NCI-H2227 treated with DMSO at 0.1 percent for 48 hours (cell line): Measurements from ENCODE around the gene MATN1.

Experiments
- DNase-seq: peaks from one replicate; lab custom pipeline; 2025; lab: John Stamatoyannopoulos, UW

The MATN1 gene

DNA sequence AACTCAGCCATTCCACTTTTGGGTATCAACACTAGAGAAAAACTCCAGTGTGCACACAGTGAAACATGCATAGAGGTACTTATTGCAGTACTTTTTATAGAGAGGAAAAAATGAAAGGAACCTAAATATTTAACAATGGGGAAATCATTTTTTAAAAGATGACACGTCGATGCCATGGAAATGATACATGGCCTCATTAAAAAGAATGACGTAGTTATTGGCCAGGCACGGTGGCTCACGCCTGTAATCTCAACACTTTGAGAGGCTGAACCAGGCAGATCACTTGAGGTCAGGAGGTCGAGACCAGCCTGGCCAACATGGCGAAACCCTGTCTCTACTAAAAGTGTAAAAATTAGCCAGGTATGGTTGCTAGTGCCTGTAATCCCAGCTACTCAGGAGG, 42.5 kb downstream of the MATN1 start:
- no peak for DNase-seq

DNA sequence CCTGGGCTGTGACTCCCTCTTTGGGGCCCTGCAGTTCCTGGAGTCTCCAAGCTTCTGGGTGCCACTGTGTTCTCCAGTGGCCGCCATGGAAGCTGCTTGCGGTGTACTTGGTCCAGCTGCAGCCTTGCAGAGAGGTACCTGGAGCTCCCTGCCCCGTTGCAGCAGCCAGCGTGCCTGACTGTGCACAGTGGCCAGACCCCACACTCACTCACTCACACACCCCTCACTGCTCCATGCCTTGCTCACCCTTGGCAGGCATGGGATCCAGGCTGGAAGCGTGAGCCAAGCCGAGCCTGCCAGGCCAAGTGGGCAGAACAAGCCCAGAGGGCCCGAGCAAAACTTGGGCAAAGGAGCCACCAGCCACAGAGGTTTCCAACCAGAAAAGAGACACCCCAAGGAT, 43.0 kb downstream of the MATN1 start:
- no peak for DNase-seq

DNA sequence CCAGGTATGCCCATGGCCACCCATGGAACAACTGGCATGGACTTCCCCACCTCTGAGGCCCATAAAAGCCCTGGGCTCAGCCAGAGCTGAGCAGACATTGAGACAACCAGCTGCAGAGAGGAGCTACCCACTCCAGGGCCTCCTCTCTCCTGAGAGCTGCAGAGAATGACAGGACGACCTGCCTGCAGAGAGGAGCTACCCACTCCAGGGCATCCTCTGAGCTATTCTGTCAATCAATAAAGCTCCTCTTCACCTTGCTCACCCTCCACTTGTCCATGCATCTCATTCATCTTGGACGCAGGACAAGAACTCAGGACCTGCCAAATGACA, 43.4 kb downstream of the MATN1 start:
- DNase-seq: no peak

DNA sequence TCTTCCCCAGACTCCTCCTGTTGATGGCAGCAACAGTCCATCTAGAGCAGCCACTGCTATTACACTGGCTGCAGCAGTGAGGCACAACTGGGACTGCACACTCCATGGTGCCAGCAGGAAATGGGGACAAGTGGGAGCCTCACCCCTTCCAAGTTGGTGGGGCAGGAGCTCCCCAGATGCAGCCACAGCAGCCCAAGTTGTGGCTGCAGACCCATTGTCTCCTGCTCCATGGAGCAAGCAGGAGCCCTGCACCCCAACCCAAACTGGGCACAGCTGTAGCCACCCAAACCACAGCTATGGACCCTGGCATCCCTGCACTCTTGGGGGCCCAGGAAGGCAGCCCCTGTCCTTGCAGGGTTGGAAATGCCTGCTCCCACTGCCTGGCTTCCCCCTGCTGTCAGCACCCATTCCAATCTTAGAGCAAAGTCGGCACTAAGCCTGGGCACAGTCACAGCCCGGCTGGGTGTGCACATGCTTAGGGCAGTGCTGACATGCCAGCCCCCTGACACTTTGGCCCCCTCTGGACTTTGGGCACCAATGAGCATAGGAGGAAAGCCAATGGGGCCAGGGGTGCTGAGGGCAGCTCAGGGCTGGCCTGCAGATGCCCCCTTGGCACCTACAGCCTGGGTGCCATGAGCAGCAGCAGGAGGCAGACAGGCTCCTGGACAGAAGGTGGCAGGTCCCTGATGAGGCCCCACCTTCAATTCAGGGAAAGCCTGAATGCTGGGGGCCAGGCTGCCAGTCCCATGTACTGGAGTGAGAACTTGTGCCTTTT, 44.0 kb downstream of the MATN1 start:
- no peak for DNase-seq

DNA sequence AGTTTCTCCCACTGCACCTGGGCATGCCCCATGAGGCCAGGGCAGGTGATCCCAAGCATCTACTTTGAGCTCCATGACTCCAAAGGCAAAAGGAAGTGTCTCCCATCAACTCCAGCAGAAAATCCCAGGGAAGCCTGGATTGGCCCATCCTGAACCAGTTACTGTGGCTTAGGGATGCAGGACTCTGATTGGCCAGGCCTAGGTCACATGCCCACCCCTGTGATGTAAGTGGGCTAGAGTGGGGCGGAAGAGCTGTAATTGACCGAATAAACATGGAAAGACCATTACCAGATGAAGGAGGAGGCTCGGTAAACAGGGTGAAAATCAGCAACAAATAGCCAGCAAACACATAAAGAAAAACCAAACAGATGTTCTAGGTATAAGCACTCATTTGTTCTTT, 45.2 kb downstream of the MATN1 start:
- DNase-seq: no peak

DNA sequence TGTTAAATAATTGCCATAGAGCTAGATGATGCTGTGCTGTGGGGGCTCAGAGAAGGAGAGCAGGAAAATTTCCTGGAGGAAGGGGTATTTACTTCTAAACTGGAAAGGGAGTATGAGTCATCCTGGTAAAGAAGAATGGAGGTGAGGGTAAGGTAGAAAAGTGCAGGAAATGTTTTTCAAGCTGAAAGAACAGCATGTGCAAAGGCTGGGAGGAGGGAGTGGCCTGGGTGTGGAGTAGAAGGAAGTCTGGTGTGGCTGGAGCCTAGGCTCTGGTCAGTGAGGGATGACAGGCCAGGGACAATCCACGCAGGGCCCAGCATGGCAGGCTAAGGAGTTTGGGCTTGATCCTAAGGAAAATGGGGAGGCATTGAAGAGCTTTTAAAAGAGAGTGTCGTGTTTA, 45.9 kb downstream of the MATN1 start:
- DNase-seq: no peak

DNA sequence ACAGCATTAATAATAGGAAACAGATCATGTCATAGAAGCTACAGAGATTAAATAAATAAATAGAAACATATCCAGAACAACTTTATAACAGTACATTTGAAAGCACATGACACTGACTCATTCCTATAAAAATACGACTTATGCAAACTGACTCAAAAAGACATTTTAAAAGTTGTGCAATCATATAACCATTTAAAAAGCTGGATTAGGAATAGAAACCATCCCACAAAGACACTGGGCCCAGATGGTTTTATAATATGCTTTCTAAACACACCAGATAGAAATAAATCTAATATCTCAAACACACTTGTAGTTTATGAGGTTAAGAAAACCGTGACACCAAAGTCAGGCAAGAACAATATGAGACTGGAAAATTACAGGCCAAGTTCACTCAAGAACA, 47.6 kb downstream of the MATN1 start:
- no peak for DNase-seq

DNA sequence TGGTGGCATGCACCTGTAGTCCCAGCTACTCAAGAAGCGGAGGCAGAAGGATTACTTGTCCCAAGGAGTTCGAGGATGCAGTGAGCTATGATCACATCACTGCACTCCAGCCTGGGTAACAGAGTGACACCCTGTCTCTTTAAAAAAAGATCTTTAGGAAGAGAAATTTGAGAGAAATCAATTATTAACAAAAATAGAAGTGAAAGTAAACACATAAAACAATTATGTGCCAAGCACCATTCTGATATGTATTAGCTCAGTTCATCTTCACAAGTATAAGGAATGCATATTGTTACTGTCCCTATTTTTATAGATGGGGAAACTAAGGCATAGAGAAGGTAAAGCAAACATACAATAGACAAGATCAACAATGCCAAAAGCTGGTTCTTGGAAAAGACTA, 48.1 kb downstream of the MATN1 start:
- no peak for DNase-seq

DNA sequence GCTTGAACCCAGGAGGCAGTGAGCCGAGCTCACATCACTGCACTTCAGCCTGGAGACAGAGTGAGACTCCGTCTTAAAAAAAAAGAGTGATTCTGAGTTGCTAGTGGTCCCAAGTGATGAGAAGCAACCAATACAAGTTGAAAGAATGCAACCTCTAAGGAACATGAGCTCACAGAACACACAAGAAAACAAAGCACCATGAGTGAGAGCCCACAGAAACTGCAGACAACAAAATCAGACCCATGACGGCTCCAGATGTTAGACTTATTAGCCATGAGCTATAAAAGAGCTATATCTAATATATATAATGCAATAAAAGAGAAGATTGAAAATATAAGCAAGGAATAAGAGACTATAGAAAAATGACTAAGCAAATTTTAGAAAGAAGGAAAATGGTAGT, 50.0 kb downstream of the MATN1 start:
- no peak for DNase-seq

DNA sequence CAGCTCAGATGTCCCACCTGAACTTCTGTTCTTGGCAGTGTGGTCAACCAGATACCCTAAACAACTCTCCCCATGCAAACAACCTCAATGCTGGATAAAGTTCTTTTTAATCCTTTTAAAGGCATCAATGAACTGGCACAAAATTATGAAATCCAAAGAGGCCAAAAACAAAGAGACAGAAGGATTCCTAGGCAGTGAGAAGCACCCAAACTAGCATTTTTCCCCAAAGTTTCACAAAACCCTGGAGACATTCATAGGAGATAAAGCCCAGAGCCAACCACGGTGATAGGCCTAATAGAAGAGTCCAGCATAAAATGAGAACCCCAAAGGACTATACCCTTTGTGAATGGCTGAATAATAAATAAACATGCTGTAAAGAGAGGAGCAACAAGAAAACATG, 50.7 kb downstream of the MATN1 start:
- no peak for DNase-seq

DNA sequence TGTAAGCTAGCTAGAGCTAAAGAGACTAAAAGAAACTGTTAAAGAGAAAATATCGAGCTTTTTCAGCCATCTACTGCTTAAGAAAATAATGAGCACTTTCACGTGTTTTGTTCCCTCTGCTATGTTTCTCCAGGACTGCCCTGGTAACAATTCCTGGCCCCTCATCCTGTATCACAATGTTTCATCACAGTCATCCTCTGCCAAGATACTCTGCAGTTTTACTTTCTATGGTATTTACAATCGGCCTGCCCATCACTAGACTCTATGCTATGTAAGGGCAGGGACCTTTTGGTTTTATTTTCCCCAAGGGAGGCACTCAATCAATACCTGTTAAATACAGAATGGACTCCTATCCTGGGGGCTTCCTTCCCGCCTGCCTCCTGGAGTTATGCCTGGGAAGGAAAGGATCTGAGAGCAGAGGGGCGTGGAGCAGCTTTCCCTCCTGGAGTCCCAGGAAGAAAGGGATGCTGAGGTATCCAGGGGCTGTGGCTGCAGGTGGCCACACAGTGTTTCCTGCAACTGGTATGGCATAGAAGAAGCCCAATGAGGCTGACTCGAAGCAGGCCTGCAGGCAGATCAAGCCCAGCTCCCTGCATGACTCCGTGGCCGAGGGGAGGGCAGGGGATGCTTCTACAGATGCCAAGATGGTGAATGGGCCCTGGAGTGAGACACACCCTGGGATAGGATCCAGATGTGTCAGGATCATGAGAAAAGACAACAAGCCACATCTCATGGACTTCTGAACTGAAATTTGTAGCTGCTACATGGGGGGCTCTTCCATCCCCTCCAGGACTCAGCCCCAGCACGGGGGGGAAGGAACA, 52.9 kb downstream of the MATN1 start:
- DNase-seq: no peak

DNA sequence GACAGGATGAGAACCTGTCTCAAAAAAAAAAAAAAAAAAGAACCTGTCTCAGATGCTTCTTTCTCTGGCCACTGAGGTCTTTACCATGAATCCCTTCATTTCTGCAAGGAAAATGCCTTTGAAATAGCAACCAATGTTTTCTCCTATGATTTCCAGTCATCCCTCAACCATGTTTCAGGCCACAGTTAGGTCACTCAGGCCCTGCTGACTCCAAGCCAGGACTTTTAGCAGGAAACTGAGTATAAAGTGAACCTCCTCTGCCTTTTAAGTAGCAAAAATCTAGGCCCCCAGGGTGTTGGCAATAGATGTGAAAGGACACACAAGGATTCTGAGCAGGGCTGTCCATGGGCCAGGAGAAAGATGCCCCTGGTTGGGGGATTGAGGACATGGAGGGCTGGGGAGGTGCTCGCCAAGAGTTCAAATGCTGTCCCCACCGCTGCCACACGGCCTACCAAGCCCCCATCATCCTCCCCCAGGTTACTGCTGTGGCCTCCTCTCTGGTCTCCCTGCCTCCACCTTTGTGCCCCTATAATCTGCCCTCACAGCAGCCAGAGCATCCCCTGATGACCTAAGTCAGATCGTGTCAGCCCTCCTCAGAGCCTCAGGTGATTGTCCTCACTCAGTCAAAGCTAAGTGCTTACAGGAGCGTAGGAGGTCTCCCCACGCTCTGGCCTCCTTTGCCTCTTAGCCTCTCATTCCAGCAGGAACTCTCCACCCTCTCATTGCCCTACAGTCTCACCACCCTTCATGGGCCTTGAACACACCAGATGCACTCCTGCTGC, 54.6 kb downstream of the MATN1 start:
- DNase-seq: no peak

DNA sequence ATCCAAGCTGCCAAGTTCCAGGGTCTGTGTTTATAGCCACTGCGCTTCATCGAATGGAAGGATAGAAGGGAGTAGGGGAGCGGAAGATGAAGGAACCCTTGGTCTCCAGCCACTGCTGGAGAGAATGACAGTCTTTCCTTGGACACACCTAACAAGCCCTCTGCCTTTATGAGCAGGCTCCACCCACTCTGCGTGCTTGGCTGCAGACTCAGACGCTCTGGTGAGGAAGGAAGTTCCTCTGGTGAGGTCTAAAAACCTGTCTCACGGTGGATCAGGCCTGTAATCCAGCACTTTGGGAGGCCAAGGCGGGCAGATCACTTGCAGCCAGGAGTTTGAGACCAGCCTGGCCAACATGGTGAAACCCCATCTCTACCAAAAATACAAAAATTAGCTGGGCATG, 55.4 kb downstream of the MATN1 start:
- no peak for DNase-seq

DNA sequence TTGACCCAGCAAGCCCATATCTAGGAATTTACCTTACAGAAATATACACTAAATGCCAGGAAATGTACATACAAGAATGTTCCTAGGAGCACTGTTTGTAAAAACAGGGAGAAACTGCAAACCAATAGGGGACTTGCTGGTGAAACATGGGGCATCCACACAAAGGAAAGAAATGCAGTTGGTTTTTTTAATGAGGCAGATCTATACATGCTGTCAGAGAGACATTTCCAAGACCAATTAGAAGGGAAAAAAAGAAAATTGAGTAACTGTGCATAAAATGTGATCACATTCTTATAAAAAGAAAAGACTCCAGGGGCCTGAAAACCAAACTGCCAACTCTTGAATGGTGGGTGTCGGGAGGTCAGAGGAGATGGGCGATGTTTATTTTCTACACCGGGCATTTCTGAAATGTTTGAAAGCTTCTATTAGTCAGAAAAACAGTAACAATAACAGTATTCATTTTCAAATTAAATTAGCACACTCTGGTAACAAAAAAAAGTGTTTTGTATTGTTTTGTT, 56.6 kb downstream of the MATN1 start:
- DNase-seq: peak; percentile 38

DNA sequence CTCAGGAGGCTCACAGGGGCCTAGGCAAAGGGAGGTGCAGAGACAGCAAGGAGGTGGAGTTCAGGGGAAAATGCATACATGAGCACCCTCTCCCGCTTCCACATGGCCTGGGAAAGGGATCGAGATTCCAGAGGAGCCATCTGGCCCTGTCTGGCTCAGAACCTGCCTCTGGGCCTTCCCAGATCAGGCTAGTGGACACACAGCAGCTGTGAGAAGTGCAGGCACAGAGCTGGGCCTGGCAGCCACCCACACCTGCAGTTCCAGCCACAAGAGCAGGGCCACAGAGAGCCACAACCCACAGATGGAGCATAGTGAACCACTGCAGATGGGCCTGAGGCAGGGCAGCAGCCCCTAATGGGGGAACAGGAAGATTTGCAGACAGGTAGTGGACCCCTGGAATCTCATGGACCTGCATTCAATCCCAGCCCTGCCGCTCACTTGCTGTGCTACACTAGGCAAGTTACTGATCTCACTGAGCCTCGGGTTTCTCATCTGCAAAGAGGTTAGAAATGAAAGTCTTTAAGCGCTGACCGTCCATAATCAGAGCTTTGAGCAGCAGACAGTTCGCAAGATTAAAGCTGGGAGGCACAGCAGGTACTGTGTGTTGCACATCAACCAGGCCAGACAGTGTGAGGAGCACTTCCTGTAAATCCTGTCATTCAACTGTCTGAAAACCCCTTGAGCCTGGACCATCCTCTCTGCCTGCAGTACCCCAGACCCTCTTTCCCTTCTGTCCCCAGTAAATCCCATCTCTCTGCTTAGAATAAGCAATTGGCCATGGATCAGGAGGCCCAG, 58.0 kb downstream of the MATN1 start:
- DNase-seq: no peak

DNA sequence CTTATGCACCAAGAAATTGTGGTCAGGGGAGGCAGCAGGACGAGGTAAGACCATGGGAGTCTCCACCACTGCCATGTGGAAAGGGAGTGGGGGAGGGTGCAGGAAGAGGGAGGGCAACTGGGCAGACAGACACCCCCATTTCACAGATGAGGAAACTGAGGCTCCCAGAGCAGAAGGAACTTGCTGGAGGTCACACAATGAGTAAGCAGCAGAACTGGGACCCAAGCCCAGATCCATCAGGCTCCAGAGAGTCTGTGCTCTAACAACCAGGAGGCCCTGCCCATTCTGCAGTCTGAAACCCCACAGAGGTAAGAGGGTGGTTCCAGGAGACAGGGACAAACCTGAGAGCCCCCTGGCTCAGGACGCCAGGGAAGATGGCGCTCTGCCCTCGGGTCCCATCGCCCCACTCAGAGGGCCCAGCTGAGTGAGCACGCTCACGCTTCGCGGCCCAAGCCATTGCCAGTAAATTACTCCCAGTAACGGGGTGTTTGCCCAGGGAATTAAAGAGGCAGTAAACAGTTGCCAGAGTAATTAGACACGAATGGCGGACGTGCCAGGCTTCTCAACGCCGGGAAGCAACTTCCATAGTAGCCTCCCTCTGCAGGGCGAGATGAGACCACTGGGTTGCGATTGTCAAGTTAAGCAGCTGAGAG, 59.2 kb downstream of the MATN1 start:
- DNase-seq: no peak

DNA sequence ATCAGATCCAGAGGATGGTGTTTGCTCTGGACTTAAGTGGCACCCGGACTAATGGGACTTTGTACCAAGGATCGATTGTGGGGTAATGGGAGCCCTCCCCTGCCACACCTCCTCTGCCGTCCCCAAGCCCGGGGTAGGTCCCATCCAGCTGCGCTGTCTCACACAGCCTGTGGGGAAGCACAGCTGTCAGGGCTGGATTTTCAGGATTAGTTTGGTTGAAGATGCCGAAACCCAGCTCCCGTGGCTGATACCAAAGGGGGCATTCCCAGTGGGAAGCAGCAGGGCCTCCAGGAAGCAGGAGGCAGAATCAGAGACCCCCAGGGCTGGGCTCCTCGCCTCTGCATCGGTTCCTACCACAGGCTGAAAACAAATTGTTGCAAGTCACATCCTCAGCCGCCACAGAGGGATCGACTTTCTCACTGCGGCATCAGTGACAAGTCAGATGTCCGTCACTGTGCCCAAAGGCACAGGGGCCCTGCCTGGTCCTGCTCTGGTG, 59.7 kb downstream of the MATN1 start:
- no peak for DNase-seq

DNA sequence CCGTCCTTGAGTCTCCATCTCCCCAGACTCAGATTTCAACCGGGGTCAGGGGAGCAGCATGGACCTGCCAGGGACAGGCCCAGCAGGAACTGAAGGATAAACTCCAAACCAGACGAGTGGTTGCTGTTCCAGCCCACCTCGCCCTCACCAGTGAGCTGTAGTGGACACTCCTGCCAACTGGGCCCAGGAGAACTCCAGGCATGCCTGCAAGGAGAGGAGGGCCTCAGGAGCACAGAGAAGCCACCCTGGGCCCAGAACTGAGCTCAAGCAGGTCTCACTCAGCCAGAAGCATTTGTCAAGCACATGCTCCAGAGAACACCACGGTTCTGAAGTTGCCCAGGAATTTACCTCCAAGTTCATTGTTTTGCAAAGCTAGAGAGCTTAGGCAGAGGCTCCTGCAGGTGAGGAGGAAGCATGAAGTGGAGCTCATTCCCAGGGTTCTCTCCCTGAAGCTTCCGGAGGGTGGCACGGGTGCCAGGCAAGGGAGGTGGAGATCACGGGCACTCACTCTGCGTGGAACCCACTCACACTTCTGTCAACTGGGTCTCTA, 61.0 kb downstream of the MATN1 start:
- no peak for DNase-seq

DNA sequence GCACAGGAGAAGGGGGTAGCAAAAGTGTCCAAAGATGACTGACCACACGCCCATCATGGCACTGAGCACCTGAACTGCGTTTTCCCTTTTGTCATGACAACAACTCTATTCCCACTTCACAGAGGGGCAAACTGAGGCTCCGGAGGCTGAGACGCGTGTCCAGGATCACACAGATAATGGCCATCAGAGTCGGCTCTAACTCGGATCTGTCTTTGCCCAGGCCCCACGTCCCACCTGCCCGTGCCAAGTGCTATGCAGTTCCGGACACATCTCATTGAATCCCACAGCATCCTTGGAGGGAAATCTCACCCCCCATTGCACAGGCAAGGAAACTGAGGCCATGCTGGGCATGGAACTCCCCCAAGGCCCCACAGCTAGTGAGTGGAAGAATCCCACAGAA, 62.1 kb downstream of the MATN1 start:
- no peak for DNase-seq
